Activated gamma-delta T cell treated with Interleukin-2 at 50 U/mL for 16 hours (primary cell): Measurements from ENCODE around the gene CRBN.

ENCODE experiments used
- DNase-seq: peaks from one replicate; pipeline ENCODE4 v3.0.0-alpha.2; 2020

CRBN gene

GRCh38 chr3:3179407-3180094, at the start of gene CRBN:
Gene CRBN (minus strand): TSS chr3:3179691. CDS start chr3:3179687, 4 bp downstream.
- peak; percentile 86 for DNase-seq

GRCh38 chr3:3227640-3228039, 48.1 kb upstream of the CRBN start:
- no peak for DNase-seq

- no peak for DNase-seq
Observed at GRCh38 chr3:3221528-3221927, 42.0 kb upstream of the CRBN start.

GRCh38 chr3:3216401-3216800, 36.9 kb upstream of the CRBN start:
- DNase-seq = no peak

- DNase-seq = no peak
Observed at GRCh38 chr3:3212781-3213440, 33.4 kb upstream of the CRBN start.

GRCh38 chr3:3209714-3210113, 30.2 kb upstream of the CRBN start:
- no peak for DNase-seq

GRCh38 chr3:3209057-3209456, 29.6 kb upstream of the CRBN start:
- no peak for DNase-seq

- DNase-seq = no peak
Observed at GRCh38 chr3:3201611-3202010, 22.1 kb upstream of the CRBN start.

- DNase-seq = peak; percentile 28
Observed at GRCh38 chr3:3200632-3201212, 21.2 kb upstream of the CRBN start.

- DNase-seq = no peak
Observed at GRCh38 chr3:3199306-3199705, 19.8 kb upstream of the CRBN start.

- no peak for DNase-seq
Observed at GRCh38 chr3:3196148-3196861, 16.8 kb upstream of the CRBN start.

- DNase-seq = no peak
Observed at GRCh38 chr3:3194861-3195260, 15.4 kb upstream of the CRBN start.

- DNase-seq = no peak
Observed at GRCh38 chr3:3192286-3192675, 12.8 kb upstream of the CRBN start.

- DNase-seq = no peak
Observed at GRCh38 chr3:3191675-3192285, 12.3 kb upstream of the CRBN start.

- no peak for DNase-seq
Observed at GRCh38 chr3:3189961-3190360, 10.5 kb upstream of the CRBN start.

- DNase-seq = no peak
Observed at GRCh38 chr3:3189102-3189727, 9.7 kb upstream of the CRBN start.

- no peak for DNase-seq
Observed at GRCh38 chr3:3184876-3185275, 5.4 kb upstream of the CRBN start.

GRCh38 chr3:3180456-3180855, 965 bp upstream of the CRBN start:
- no peak for DNase-seq

- DNase-seq = no peak
Observed at GRCh38 chr3:3178498-3179328, 778 bp downstream of the CRBN start.

- no peak for DNase-seq
Observed at GRCh38 chr3:3177861-3178497, 1.5 kb downstream of the CRBN start.

- DNase-seq = no peak
Observed at GRCh38 chr3:3172627-3173026, 6.9 kb downstream of the CRBN start.
